H1 (cell line): ENCODE measurements around the gene KCNQ1. TPM values are rescaled to one million over a fixed set of nuclear protein-coding genes. Genes with fewer than 3 reads are reported as not detected.

Experiments
- CHD7 ChIP-seq: fragments of 300-600 bp; sonication (generic); IDR thresholded peaks from 2 replicates; pipeline ENCODE4 v1.7.1; 2012; ENCODE audit warnings: low read length, moderate library complexity, mild to moderate bottlenecking, inconsistent platforms; ENCODE audit not compliant: insufficient replicate concordance
- E2F6 ChIP-seq: IDR thresholded peaks from 2 replicates; pipeline ENCODE4 v1.6.1; 2012; ENCODE audit warnings: inconsistent platforms
- EGR1 ChIP-seq: IDR thresholded peaks from 2 replicates; pipeline ENCODE4 v1.6.1; 2011; ENCODE audit warnings: low read depth, low read length, borderline replicate concordance
- EZH2 ChIP-seq: fragments of 200-600 bp; sonication (generic); IDR thresholded peaks from 2 replicates; pipeline ENCODE4 v1.7.1; 2012; ENCODE audit warnings: low read depth, mild to moderate bottlenecking, moderate library complexity, low read length, inconsistent platforms; ENCODE audit not compliant: severe bottlenecking
- FOSL1 ChIP-seq: IDR thresholded peaks from 2 replicates; pipeline ENCODE4 v1.6.1; 2011; ENCODE audit warnings: mild to moderate bottlenecking, low read depth, low read length, moderate library complexity; ENCODE audit not compliant: insufficient read depth
- JUN ChIP-seq: IDR thresholded peaks from 2 replicates; pipeline ENCODE4 v1.6.1; 2011; ENCODE audit warnings: low read depth, mild to moderate bottlenecking, improper control_type of control experiment, low read length
- SAP30 ChIP-seq: fragments of 300-600 bp; sonication (generic); IDR thresholded peaks from 2 replicates; pipeline ENCODE4 v1.7.1; 2012; ENCODE audit warnings: low read length, moderate library complexity, mild to moderate bottlenecking, inconsistent platforms; ENCODE audit not compliant: insufficient read depth, insufficient replicate concordance
- polyA plus RNA-seq, 7 experiments: library from polyadenylated mRNA; depleted of rRNA in 3 of 7; stranded (reverse) in 5 of 7; unstranded in 2 of 7; fragments of >200 nt in 5 of 7; fragments of 200-250 nt in 2 of 7; gene quantifications; 1 replicate in 5 of 7; 2 replicates in 1 of 7; 4 replicates in 1 of 7; pipeline versions ENCODE4 v1.2.1 to v1.2.3, GENCODE V29; 2011 to 2013; ENCODE audit warnings: missing spikeins in 2 of 7, mixed read lengths in 2 of 7
- total RNA-seq: library from RNA; stranded (reverse); fragmentation: NEBNext Ultra II Directional; extraction: Animal tissue kit (Norgen Biotek cat#: 25700); gene quantifications from 2 replicates; pipeline ENCODE4 v1.2.1, GENCODE V29; 2021

The KCNQ1 gene
- total and polyA plus RNA-seq, 2 of the 8 experiments (the other 6 are each of a cell fraction or from before 2014, with no cell fraction given): 1.9 to 2.0 TPM

DNA sequence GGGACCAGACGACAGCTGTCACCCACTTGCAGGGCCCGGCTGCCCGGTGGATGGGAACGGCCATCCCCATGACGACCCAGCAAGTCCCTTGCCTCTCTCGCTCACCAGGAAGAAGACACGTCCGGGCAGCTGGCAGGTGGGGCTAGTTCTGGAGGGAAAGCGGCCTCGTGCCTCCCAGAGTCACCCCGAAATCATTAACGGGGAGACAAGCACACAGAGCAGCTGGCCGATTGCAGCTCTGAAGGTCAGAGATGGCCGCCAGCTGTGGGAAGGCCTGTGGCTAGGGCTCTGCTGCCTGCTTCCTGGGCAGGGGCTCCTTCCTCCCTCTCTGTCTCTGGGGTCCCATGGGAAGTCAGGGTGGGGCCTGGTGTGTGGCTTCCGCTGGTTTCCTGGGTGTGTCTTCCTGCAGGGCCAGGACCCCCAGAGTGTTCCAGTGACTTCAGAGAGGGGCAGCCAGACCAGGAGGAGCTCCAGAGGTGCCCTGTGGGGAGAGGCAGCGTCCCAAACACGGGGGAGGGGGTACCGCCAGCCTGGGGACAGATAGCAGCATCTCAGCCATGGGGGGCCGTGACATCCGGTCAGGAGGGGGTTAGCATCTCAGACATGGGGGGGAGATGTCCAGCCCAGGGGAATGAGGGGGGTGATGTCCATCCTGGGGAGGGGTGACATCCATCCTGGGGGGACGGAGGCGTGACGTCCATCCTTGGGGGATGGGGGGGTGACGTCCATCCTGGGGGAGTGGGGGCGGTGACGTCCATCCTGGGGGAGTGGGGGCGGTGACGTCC lies 114.9 kb downstream of the KCNQ1 start (continued):
- TF ChIP-seq CHD7 (no peak), JUN (no peak), EZH2 (no peak), E2F6 (no peak), FOSL1 (no peak), EGR1 (no peak), SAP30 (no peak)
